Heart left ventricle (tissue), 13 donors: ENCODE measurements around the gene YWHAH.

Source experiments
- CTCF ChIP-seq, 12 donors: fragments of 200-600 bp; sonication (generic) in 4 of 12; IDR thresholded peaks; one replicate each; pipeline versions ENCODE4 v1.5.0 to v1.8.0; 2018 to 2022; ENCODE audit warnings: antibody characterized with exemption in 12 of 12, mild to moderate bottlenecking in 5 of 12
- POLR2A ChIP-seq, 2 donors: fragments of 450-650 bp; IDR thresholded peaks; one replicate each; pipeline ENCODE4 v1.6.1; 2017; ENCODE audit warnings: antibody characterized with exemption in 2 of 2, mild to moderate bottlenecking in 2 of 2, moderate library complexity in 2 of 2
- donor health status: ischemic (EF 13 %, LVEDD 7.1; RV severe dilation, severe dysfunction).
- donor health status: DM: no; HTN: yes; CAD: no.
- donor health status: DM: no; HTN: no; CAD: no.
- donor health status: ischemic (EF 25% LVEDD 6.9; RV normal size, moderate dysfunction).
- donor health status: ischemic (EF 25% LVEDD 5.7; RV mildly dilated, moderate dysfunction).
- donor health status: ischemic (EF 35%, LVEDD 5.7; RV mildly dilated, moderate dysfunction).
- donor health status: nonischemic (EF 11% LVEDD 7.7; RV severe dilation, severe dysfunction).
- donor health status: DM: yes; HTN: yes; CAD: no.
- donor health status: PGD.
- donor health status: ischemic (EF 29% LVEDD 5.4; RV normal size, mild dysfunction).
- donor health status: nonischemic (EF 23%, LVEDD 6.1; RV moderate dilation, normal function).

DNA sequence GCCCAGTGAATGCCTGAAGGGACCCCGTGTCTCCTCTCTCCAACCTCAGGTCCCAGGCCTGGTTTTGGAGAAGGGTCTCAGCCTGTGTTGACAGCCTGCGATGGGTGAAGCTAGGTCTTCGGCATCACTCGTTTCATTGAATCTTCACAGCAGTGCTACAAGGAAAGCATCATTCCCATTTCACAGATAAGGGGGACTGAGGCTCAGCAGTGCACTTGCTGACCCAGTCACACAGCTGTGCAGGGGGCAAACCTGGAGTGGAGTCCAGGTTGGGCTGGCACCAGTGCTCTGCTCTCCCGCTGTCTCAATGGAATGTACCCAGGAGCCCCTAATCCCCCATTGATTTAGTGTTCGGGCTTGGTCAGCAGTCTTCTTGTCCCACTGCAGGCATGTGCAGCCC lies 10.9 kb upstream of the YWHAH start:
- no peak for TF ChIP-seq CTCF (IDR thresholded peaks at IDR 0.05)
- no peak for TF ChIP-seq POLR2A (IDR thresholded peaks at IDR 0.05)
